Measurements from ENCODE around the gene TRMT11. TPM values are rescaled to one million over a fixed set of nuclear protein-coding genes. Genes with fewer than 3 reads are reported as not detected.

TRMT11 gene
- total RNA-seq, 2 experiments from 2014 or later: 17.1 to 18.1 TPM

- Mint-ChIP-seq H3K27ac (no peak overlapping the region), H3K36me3 (ENCODE audit: low read depth) (no peaks in the 10 kb centered on the region), H3K4me3 (no peak overlapping the region), H3K4me1 (ENCODE audit: low read depth) (peaks cover 8% of the 10 kb centered on the region), H3K27me3 (ENCODE audit: low read depth) (no peaks in the 10 kb centered on the region), H3K9me3 (ENCODE audit: insufficient read depth) (no peaks in the 10 kb centered on the region)
- CTCF ChIA-PET: interaction anchor here (1.4 to 1.6 kb wide), 2 partner anchors 10 to 17 kb away, joined by 4 read pairs; no protein-coding TSS in a partner anchor
- POLR2A ChIA-PET: no interaction called here
- DNase-seq: no peak
- no peak for ATAC-seq
These were observed 78.5 kb downstream of the TRMT11 start for GRCh38 chr6:126064748-126065401.

DNA sequence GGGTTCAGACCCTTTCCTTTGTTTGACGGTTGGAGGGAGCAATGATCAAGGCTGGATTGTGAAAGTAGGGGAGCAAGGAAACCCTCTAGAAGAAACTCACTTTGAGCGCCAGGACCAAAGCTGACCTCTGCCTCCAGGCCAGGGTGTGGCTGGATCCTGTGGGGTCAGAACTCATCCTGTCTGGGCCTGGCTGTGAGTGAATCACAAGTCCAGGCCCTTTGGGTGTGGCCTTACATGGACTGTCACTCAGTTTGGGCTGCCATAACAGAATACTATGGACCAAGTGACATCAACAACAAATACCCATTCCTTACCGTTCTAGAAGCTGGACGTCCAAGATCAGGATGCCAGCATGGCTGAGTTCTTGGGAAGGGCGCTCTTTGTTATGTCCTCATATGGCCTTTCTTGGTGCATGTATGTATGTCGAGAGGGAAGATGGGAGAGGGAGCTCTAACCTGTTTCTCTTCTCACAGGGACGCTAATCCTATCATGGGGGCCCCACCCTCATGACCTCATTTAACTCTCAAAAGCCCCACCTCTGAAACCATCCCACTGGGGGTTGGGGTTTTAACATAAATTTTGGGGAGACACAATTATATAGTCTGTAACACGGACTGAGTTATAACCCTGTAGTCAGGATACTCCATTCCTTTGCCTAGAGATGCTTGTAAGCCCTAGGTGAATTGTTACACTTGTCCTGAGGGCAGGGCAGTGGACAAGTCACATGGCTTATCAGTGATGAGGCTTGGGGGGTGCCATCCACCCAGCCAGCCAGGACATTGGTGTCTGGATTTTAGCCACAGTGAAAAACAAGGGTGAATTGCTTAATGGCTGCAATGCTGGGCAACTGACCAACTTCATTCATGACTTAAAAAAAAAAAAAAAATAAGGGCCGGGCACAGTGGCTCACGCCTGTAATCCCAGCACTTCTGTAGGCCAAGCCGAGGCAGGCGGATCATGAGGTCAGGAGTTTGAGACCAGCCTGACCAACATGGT is 80.0 kb downstream of the TRMT11 start:
- ChIA-PET POLR2A (no interaction called here), CTCF (interaction anchor here (1.1 kb wide), 1 partner anchor 16 kb away, joined by 3 read pairs; no protein-coding TSS in a partner anchor)
- no peak for DNase-seq
- Mint-ChIP-seq H3K27me3 (ENCODE audit: low read depth) (no peaks in the 10 kb centered on the region), H3K4me1 (ENCODE audit: low read depth) (no peaks in the 10 kb centered on the region), H3K36me3 (ENCODE audit: low read depth) (no peaks in the 10 kb centered on the region), H3K4me3 (no peak overlapping the region), H3K9me3 (ENCODE audit: insufficient read depth) (no peaks in the 10 kb centered on the region), H3K27ac (no peak overlapping the region)
- ATAC-seq: no peak

DNA sequence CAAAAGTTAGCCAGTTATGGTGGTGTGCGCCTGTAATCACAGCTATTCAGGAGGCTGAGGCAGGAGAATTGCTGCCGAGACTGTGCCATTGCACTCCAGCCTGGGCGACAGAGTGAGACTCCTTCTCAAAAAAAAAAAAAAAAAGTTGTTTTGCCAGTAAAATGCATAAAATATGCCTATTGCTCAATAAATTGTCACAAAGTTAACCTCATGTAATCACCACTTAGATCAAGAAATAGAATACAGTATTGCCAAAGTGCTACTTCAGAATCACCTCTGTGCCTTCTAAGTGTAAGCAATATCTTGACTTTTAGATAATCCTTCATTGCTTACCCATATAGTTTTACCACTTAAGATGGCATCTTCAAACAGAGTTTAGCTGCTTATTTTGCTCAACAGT is 80.7 kb downstream of the TRMT11 start:
- DNase-seq: no peak
- POLR2A ChIA-PET: no interaction called here
- Mint-ChIP-seq H3K27ac (no peak overlapping the region), H3K27me3 (ENCODE audit: low read depth) (no peaks in the 10 kb centered on the region), H3K36me3 (ENCODE audit: low read depth) (no peaks in the 10 kb centered on the region), H3K9me3 (ENCODE audit: insufficient read depth) (no peaks in the 10 kb centered on the region), H3K4me1 (ENCODE audit: low read depth) (no peaks in the 10 kb centered on the region), H3K4me3 (no peak overlapping the region)
- CTCF ChIA-PET: interaction anchor here (1.1 kb wide), 1 partner anchor 17 kb away, joined by 3 read pairs; no protein-coding TSS in a partner anchor
- no peak for ATAC-seq

- H3K4me1 Mint-ChIP-seq (ENCODE audit: low read depth): no peaks in the 10 kb centered on the region
- no peaks in the 10 kb centered on the region for H3K36me3 Mint-ChIP-seq (ENCODE audit: low read depth)
- no peak overlapping the region for H3K4me3 Mint-ChIP-seq
- ATAC-seq (no peak), DNase-seq (no peak)
- no peaks in the 10 kb centered on the region for H3K9me3 Mint-ChIP-seq (ENCODE audit: insufficient read depth)
- no peaks in the 10 kb centered on the region for H3K27me3 Mint-ChIP-seq (ENCODE audit: low read depth)
- ChIA-PET POLR2A (no interaction called here), CTCF (no interaction called here)
- no peak overlapping the region for H3K27ac Mint-ChIP-seq
These were observed 83.1 kb downstream of the TRMT11 start for GRCh38 chr6:126069449-126069848.

DNA sequence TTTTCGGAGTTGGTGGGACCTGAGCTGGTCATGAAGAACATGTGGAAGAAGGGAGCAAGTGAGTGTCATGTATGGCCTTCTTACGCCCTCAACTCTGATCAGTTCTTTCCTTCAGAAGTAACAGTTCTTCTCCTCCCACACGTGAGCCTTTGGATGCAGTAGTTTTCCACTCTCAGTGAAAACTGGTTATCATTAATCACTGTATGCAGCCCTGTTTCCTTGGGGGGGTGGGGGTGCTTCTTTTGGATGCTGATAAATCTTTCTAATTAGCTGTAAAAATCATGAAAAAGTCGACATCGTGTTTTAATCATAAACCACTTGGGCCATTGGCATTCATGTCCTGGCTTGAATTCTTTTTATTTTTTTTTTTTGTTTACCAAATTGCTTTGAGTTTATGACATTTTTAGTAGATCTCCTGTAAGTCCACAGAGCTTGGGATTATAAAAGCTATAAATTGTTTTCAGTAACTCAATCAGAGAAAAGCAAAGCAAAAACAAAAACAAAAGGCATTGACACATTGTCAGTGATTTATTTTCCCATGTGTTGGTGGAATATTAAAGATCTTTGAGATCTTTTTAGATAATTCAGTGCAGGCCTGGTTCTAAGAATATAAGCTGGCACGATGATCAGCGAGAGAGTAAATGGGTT is 84.8 kb downstream of the TRMT11 start:
- Mint-ChIP-seq H3K4me1 (ENCODE audit: low read depth) (no peaks in the 10 kb centered on the region), H3K4me3 (no peak overlapping the region), H3K9me3 (ENCODE audit: insufficient read depth) (no peaks in the 10 kb centered on the region), H3K27ac (no peak overlapping the region), H3K36me3 (ENCODE audit: low read depth) (no peaks in the 10 kb centered on the region), H3K27me3 (ENCODE audit: low read depth) (no peaks in the 10 kb centered on the region)
- DNase-seq: no peak
- POLR2A ChIA-PET: no interaction called here
- CTCF ChIA-PET: no interaction called here
- no peak for ATAC-seq

DNA sequence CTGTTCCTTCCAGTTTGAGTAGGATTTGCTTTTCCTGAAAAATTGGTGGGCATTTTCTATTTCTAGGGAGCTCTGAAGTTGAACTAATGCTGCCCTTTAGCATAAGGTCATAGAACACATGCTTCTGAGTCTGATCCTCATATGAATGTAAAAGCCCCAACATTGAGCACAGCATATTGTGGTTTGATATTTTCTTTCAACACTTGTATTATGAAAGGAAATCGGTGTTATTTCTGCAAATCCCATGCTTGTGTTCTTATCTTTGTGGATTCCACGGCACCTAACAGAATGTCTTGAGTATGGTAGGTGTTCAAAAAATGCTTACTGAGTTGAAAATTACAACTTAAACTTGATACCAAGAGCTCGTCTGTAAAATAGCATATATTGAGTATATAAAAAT is 85.8 kb downstream of the TRMT11 start:
- no peak for ATAC-seq
- POLR2A ChIA-PET: no interaction called here
- no peaks in the 10 kb centered on the region for H3K4me1 Mint-ChIP-seq (ENCODE audit: low read depth)
- H3K9me3 Mint-ChIP-seq (ENCODE audit: insufficient read depth): no peaks in the 10 kb centered on the region
- no peaks in the 10 kb centered on the region for H3K36me3 Mint-ChIP-seq (ENCODE audit: low read depth)
- no peaks in the 10 kb centered on the region for H3K27me3 Mint-ChIP-seq (ENCODE audit: low read depth)
- CTCF ChIA-PET: interaction anchor here (1.0 kb wide), 1 partner anchor 65 kb away, joined by 4 read pairs; no protein-coding TSS in a partner anchor
- no peak for DNase-seq
- no peak overlapping the region for H3K27ac Mint-ChIP-seq
- no peak overlapping the region for H3K4me3 Mint-ChIP-seq

DNA sequence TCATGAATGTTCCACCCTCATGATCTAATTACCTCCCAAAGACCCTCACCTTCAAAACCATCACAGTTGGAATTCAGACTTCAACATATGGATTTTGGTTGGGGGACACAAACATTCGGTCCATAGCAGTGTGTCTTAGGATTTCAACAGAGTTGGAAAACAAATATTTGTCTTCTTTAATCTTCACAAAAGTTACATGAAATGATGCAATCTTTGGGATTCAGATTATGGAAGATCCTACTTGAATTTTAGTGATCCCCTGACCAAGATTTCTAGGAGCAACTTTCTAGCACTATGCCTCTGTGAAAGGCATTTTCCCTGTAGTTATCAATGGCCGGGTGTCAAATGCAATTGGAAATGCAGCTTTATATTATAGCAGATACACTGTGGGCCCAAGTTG is 86.5 kb downstream of the TRMT11 start:
- CTCF ChIA-PET: no interaction called here

GRCh38 chr6:126075335-126076071 is 89.2 kb downstream of the TRMT11 start:
- Mint-ChIP-seq H3K27ac (no peak overlapping the region), H3K4me3 (no peak overlapping the region), H3K9me3 (ENCODE audit: insufficient read depth) (no peaks in the 10 kb centered on the region), H3K4me1 (ENCODE audit: low read depth) (no peaks in the 10 kb centered on the region), H3K27me3 (ENCODE audit: low read depth) (no peaks in the 10 kb centered on the region), H3K36me3 (ENCODE audit: low read depth) (no peaks in the 10 kb centered on the region)
- ChIA-PET POLR2A (no interaction called here), CTCF (no interaction called here)
- no peak for DNase-seq
- no peak for ATAC-seq

More for the DNA sequence above, 86.5 kb downstream of the TRMT11 start:
- POLR2A ChIA-PET: no interaction called here
- H3K4me3 Mint-ChIP-seq: no peak overlapping the region
- H3K27me3 Mint-ChIP-seq (ENCODE audit: low read depth): no peaks in the 10 kb centered on the region
- no peak for ATAC-seq
- no peaks in the 10 kb centered on the region for H3K9me3 Mint-ChIP-seq (ENCODE audit: insufficient read depth)
- no peaks in the 10 kb centered on the region for H3K4me1 Mint-ChIP-seq (ENCODE audit: low read depth)
- no peak for DNase-seq
- no peaks in the 10 kb centered on the region for H3K36me3 Mint-ChIP-seq (ENCODE audit: low read depth)
- no peak overlapping the region for H3K27ac Mint-ChIP-seq

DNA sequence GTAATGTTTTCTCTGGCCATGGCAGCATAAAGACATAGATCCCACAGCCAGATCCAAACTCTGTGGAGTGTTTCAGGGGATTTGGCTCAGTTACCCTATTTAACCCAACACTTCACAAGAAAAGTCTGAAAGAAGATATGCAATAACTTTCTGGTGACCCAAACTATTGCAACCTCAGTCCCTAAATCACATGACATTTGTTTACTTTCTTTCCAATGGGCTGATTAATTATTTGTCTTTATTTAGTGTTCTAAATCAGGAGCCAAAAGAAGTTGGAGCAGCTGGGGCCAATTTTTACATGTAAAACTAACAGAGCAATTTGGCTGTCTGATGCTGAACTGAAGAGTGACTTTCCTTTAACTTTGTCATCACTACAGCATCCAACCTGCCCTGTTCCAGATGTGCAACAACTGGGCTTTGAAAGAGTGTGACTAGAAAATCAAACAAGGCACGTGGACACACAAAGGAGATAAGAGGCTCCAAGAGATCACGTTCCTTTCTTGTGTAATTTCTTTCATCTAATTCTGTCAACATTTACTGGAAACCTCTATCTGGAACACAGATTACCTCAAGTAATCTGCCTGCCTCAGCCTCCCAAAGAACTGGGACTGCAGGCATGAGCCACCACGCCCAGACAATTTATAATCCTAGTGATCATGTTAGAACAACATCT is 90.8 kb downstream of the TRMT11 start:
- ChIA-PET CTCF (no interaction called here), POLR2A (no interaction called here)
- Mint-ChIP-seq H3K27ac (no peak overlapping the region), H3K9me3 (ENCODE audit: insufficient read depth) (no peaks in the 10 kb centered on the region), H3K27me3 (ENCODE audit: low read depth) (no peaks in the 10 kb centered on the region), H3K4me1 (ENCODE audit: low read depth) (no peaks in the 10 kb centered on the region), H3K36me3 (ENCODE audit: low read depth) (no peaks in the 10 kb centered on the region), H3K4me3 (no peak overlapping the region)
- no peak for DNase-seq
- no peak for ATAC-seq

GRCh38 chr6:126077810-126078776 is 91.8 kb downstream of the TRMT11 start:
- POLR2A ChIA-PET: no interaction called here
- no peak overlapping the region for H3K27ac Mint-ChIP-seq

More at GRCh38 chr6:126077810-126078776, 91.8 kb downstream of the TRMT11 start:
- no peaks in the 10 kb centered on the region for H3K9me3 Mint-ChIP-seq (ENCODE audit: insufficient read depth)
- peaks cover under 1% of the 10 kb centered on the region for H3K36me3 Mint-ChIP-seq (ENCODE audit: low read depth)
- no peaks in the 10 kb centered on the region for H3K4me1 Mint-ChIP-seq (ENCODE audit: low read depth)
- no peak overlapping the region for H3K4me3 Mint-ChIP-seq
- no peaks in the 10 kb centered on the region for H3K27me3 Mint-ChIP-seq (ENCODE audit: low read depth)
- ATAC-seq: no peak
- CTCF ChIA-PET: no interaction called here
- no peak for DNase-seq

Measured in activated CD8-positive, alpha-beta T cell treated with anti-CD3 and anti-CD28 coated beads, Interleukin-2, amount 10 ng/mL, durations not matched to agents 7 days and 5 days (primary cell).